Mammary epithelial cell (primary cell): ENCODE results near the gene DAND5.

Experiments
- EZH2 ChIP-seq: IDR thresholded peaks from 2 replicates; pipeline ENCODE4 v1.6.1; 2012; ENCODE audit warnings: low read length, inconsistent platforms, borderline replicate concordance
- TF ChIP-seq, protein P1 (sequence below), 2 donors: IDR thresholded peaks in 1 of 2; conservative IDR thresholded peaks in 1 of 2; 2 replicates each; pipeline ENCODE4 v1.5.1; 2011 to 2012; ENCODE audit warnings: inconsistent platforms in 2 of 2, low read length in 2 of 2, mild to moderate bottlenecking in 2 of 2, control low read depth in 1 of 2, low read depth in 1 of 2; ENCODE audit not compliant: insufficient read depth in 1 of 2; ENCODE audit errors: extremely low read depth in 1 of 2

DNA sequence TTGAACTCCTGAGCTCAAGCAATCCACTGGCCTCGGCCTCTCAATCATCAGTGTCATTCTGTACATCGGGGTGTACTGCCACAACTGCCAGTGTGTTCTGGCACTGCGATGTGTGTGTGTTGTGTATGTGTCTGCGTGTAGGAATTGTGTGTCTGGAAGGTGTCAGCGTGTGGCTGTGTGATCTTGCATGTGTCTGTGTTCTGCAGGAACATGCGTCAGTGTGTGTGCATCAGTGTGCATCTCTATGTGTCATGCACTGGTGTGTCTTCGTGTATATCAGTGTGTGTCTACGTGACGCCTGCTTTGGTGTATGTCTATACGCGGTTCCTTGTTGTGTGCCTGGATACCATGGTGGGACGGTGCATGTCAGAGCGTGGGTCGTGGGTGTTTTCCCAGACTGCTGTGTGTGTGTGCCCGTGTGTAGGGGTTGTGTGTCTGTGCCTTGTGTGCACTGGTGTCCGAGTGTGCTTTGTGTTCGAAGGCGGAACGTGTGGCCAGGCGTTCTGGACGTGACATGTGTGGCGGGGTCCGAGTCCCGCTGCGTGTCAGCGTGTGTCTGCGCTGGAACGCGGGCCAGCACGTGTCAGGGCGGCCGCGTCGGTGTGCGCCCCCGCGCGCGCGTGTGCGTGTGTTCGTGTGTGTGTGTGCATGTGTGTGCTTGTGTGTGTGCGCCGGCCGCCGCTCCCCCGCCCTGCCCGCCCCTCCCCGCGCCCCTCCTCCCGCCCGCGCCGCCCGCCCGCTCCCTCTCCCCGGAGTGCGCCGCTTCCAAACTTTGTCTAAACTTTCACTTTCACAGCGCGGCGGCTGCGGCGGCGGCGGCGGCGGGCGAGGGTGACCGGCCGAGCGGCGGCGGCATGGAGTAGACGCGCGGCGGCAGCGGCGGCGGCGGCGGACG is 25.6 kb downstream of the DAND5 start, which contains the start of gene NFIX:
- TF ChIP-seq, protein P1, sequence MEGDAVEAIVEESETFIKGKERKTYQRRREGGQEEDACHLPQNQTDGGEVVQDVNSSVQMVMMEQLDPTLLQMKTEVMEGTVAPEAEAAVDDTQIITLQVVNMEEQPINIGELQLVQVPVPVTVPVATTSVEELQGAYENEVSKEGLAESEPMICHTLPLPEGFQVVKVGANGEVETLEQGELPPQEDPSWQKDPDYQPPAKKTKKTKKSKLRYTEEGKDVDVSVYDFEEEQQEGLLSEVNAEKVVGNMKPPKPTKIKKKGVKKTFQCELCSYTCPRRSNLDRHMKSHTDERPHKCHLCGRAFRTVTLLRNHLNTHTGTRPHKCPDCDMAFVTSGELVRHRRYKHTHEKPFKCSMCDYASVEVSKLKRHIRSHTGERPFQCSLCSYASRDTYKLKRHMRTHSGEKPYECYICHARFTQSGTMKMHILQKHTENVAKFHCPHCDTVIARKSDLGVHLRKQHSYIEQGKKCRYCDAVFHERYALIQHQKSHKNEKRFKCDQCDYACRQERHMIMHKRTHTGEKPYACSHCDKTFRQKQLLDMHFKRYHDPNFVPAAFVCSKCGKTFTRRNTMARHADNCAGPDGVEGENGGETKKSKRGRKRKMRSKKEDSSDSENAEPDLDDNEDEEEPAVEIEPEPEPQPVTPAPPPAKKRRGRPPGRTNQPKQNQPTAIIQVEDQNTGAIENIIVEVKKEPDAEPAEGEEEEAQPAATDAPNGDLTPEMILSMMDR (conservative IDR thresholded peaks at IDR 0.05 in 1 of 2, IDR thresholded peaks at IDR 0.05 in 1 of 2; ENCODE audit: extremely low read depth in 1 of 2, insufficient read depth in 1 of 2, low read depth in 1 of 2, low read length in 2 of 2) = no peak
- no peak for TF ChIP-seq EZH2
